Rectal smooth muscle tissue (tissue), 1 donor: Measurements from ENCODE around the gene CD96.
"Not testable (repeated sequence)": the region's sequence is repeated elsewhere in the genome, so short reads cannot be mapped to it uniquely, and the experiment has no call there.

ENCODE experiments used
- H3K27ac ChIP-seq: one replicate; pipeline ENCODE4 v1.7.0; 2013; ENCODE audit warnings: low read depth, low read length, inconsistent platforms
- H3K27me3 ChIP-seq: one replicate; pipeline ENCODE4 v1.7.0; 2013; ENCODE audit warnings: low read length; ENCODE audit not compliant: control insufficient read depth, insufficient read depth
- H3K36me3 ChIP-seq: one replicate; pipeline ENCODE4 v1.7.0; 2013; ENCODE audit warnings: low read length; ENCODE audit not compliant: control insufficient read depth, insufficient read depth
- H3K4me1 ChIP-seq: one replicate; pipeline ENCODE4 v1.7.0; 2013; ENCODE audit warnings: low read length; ENCODE audit not compliant: control insufficient read depth, insufficient read depth
- H3K4me3 ChIP-seq: one replicate; pipeline ENCODE4 v1.7.0; 2013; ENCODE audit warnings: low read length
- H3K9ac ChIP-seq: one replicate; pipeline ENCODE4 v1.7.0; 2013; ENCODE audit warnings: low read length

CD96 gene

GRCh38 chr3:111617912-111618601, 76.1 kb downstream of the CD96 start:
- Histone ChIP-seq H3K4me3 (no peak overlapping the region), H3K4me1 (no peaks in the 10 kb centered on the region), H3K36me3 (no peaks in the 10 kb centered on the region), H3K27me3 (no peaks in the 10 kb centered on the region), H3K27ac (no peak overlapping the region), H3K9ac (no peak overlapping the region)

GRCh38 chr3:111618945-111619344, 76.9 kb downstream of the CD96 start:
- H3K27ac ChIP-seq = no peak overlapping the region
- H3K36me3 ChIP-seq = no peaks in the 10 kb centered on the region
- no peak overlapping the region for H3K9ac ChIP-seq
- H3K4me1 ChIP-seq = no peaks in the 10 kb centered on the region
- no peak overlapping the region for H3K4me3 ChIP-seq
- no peaks in the 10 kb centered on the region for H3K27me3 ChIP-seq

GRCh38 chr3:111619833-111620232, 77.8 kb downstream of the CD96 start:
- Histone ChIP-seq H3K36me3 (no peaks in the 10 kb centered on the region), H3K4me1 (no peaks in the 10 kb centered on the region), H3K27ac (no peak overlapping the region), H3K4me3 (no peak overlapping the region), H3K9ac (no peak overlapping the region), H3K27me3 (no peaks in the 10 kb centered on the region)

GRCh38 chr3:111621535-111621934, 79.5 kb downstream of the CD96 start:
- H3K4me1 ChIP-seq = no peaks in the 10 kb centered on the region
- no peak overlapping the region for H3K9ac ChIP-seq
- no peaks in the 10 kb centered on the region for H3K27me3 ChIP-seq

GRCh38 chr3:111627092-111627491, 85.1 kb downstream of the CD96 start:
- H3K27me3 ChIP-seq = no peaks in the 10 kb centered on the region
- no peak overlapping the region for H3K4me3 ChIP-seq
- H3K36me3 ChIP-seq = no peaks in the 10 kb centered on the region
- no peak overlapping the region for H3K9ac ChIP-seq
- H3K27ac ChIP-seq = no peak overlapping the region
- no peaks in the 10 kb centered on the region for H3K4me1 ChIP-seq

More at GRCh38 chr3:111621535-111621934, 79.5 kb downstream of the CD96 start:
- H3K27ac ChIP-seq = no peak overlapping the region
- no peaks in the 10 kb centered on the region for H3K36me3 ChIP-seq
- no peak overlapping the region for H3K4me3 ChIP-seq

- not testable (repeated sequence) for H3K27me3 ChIP-seq, H3K4me3 ChIP-seq, H3K4me1 ChIP-seq, H3K9ac ChIP-seq, H3K36me3 ChIP-seq, H3K27ac ChIP-seq
Measured at GRCh38 chr3:111629018-111629417, 87.0 kb downstream of the CD96 start.

GRCh38 chr3:111630638-111631037, 88.6 kb downstream of the CD96 start:
- not testable (repeated sequence) for H3K36me3 ChIP-seq, H3K27ac ChIP-seq, H3K4me3 ChIP-seq, H3K27me3 ChIP-seq, H3K4me1 ChIP-seq, H3K9ac ChIP-seq

GRCh38 chr3:111635403-111635802, 93.4 kb downstream of the CD96 start:
- Histone ChIP-seq H3K27me3 (no peaks in the 10 kb centered on the region), H3K36me3 (no peaks in the 10 kb centered on the region), H3K27ac (no peak overlapping the region), H3K9ac (no peak overlapping the region), H3K4me1 (no peaks in the 10 kb centered on the region), H3K4me3 (no peak overlapping the region)

- H3K4me3 ChIP-seq = no peak overlapping the region
- no peak overlapping the region for H3K27ac ChIP-seq
- no peaks in the 10 kb centered on the region for H3K36me3 ChIP-seq
- H3K4me1 ChIP-seq = no peaks in the 10 kb centered on the region
- H3K27me3 ChIP-seq = no peaks in the 10 kb centered on the region
- H3K9ac ChIP-seq = no peak overlapping the region
Measured at GRCh38 chr3:111636366-111636885, 94.4 kb downstream of the CD96 start.

GRCh38 chr3:111639316-111639715, 97.3 kb downstream of the CD96 start:
- H3K27me3 ChIP-seq = no peaks in the 10 kb centered on the region
- H3K4me1 ChIP-seq = no peaks in the 10 kb centered on the region
- H3K9ac ChIP-seq = no peak overlapping the region
- no peaks in the 10 kb centered on the region for H3K36me3 ChIP-seq
- no peak overlapping the region for H3K27ac ChIP-seq
- H3K4me3 ChIP-seq = no peak overlapping the region

- Histone ChIP-seq H3K27me3 (no peaks in the 10 kb centered on the region), H3K27ac (no peak overlapping the region), H3K4me3 (no peak overlapping the region), H3K9ac (no peak overlapping the region), H3K4me1 (no peaks in the 10 kb centered on the region), H3K36me3 (no peaks in the 10 kb centered on the region)
Measured at GRCh38 chr3:111648991-111649579, 107.1 kb downstream of the CD96 start.

- H3K36me3 ChIP-seq = no peaks in the 10 kb centered on the region
- no peak overlapping the region for H3K27ac ChIP-seq
- H3K4me1 ChIP-seq = no peaks in the 10 kb centered on the region
- H3K4me3 ChIP-seq = no peak overlapping the region
- no peaks in the 10 kb centered on the region for H3K27me3 ChIP-seq
- no peak overlapping the region for H3K9ac ChIP-seq
Measured at GRCh38 chr3:111650378-111651275, 108.6 kb downstream of the CD96 start.
